Measurements from ENCODE around the gene FKBP9. TPM values are rescaled to one million over a fixed set of nuclear protein-coding genes. Genes with fewer than 3 reads are reported as not detected.

Gene FKBP9
- total and polyA plus RNA-seq, 2 of the 4 experiments (the other 2 are of a cell fraction) = 126 to 191 TPM

- no peak overlapping the region for H2BK15ac ChIP-seq (ENCODE audit: low read depth, low read length)
- no peak overlapping the region for H4K91ac ChIP-seq (ENCODE audit: insufficient read depth, low read depth, low read length)
- H3K4me3 ChIP-seq (ENCODE audit: insufficient read depth, low read depth, low read length) = peak overlapping the region; percentile 94
- H2AK5ac ChIP-seq (ENCODE audit: low read depth, low read length) = no peak overlapping the region
- ATAC-seq (ENCODE audit: low read depth) = no peak
- no peak overlapping the region for H2AK9ac ChIP-seq (replicated peaks; ENCODE audit: low read depth, low read length, poor library complexity)
- intact Hi-C loops (cut with micrococcal nuclease) (loop anchor here (5.0 kb wide), 4 partner anchors 49 to 174 kb away; partner anchors contain the start of genes KBTBD2 and RP9), dilution Hi-C loops (cut with HindIII; ENCODE audit: low sequenced_read_pairs, unreplicated experiment) (no loop called here), in situ Hi-C loops (cut with MboI; ENCODE audit: low sequenced_read_pairs) (no loop called here)
- no peak for DNase-seq
- no peaks in the 10 kb centered on the region for H3K27me3 ChIP-seq (ENCODE audit: control insufficient read depth, insufficient read depth, low read length)
- peaks cover 16% of the 10 kb centered on the region; the same call in 1 of the 2 replicates for H4K20me1 ChIP-seq (ENCODE audit: insufficient read depth, low read length)
- BruUV-seq (replicated peaks) = no TSS peak
- H4K8ac ChIP-seq (ENCODE audit: low read depth in 2 of 2, low read length in 2 of 2) = no peak overlapping the region
- no peak overlapping the region for H3K56ac ChIP-seq (ENCODE audit: extremely low read depth, insufficient read depth, low read length)
- H3K4me2 ChIP-seq (ENCODE audit: low read depth, low read length) = peak overlapping the region; percentile 82
- peak overlapping the region; percentile 40 for H2BK5ac ChIP-seq (ENCODE audit: low read depth, low read length, poor library complexity, severe bottlenecking)
- H3K27ac ChIP-seq (ENCODE audit: insufficient read depth, low read length) = no peak overlapping the region; the same call in 1 of the 2 replicates
- H3K4me1 ChIP-seq (ENCODE audit: control insufficient read depth, insufficient read depth, low read length) = peaks cover 13% of the 10 kb centered on the region
- H3K23ac ChIP-seq (ENCODE audit: low read depth, low read length) = peak overlapping the region; percentile 84; the same call in 1 of the 2 replicates
- 0 out of 2 replicates have a peak overlapping the region, but pooled peaks have one; percentile 14 for H3K14ac ChIP-seq (replicated peaks; ENCODE audit: low read depth, low read length)
- TF ChIP-seq BHLHE40 (IDR thresholded peaks at IDR 0.05; ENCODE audit: low read depth, low read length) (no peak), RFX5 (IDR thresholded peaks at IDR 0.05; ENCODE audit: low read depth, low read length) (no peak), RAD21 (IDR thresholded peaks at IDR 0.05; ENCODE audit: low read length) (no peak), MAZ (IDR thresholded peaks at IDR 0.05; ENCODE audit: borderline replicate concordance, low read depth, low read length) (no peak), MXI1 (IDR thresholded peaks at IDR 0.05; ENCODE audit: borderline replicate concordance, low read depth, low read length) (no peak), POLR2A (IDR thresholded peaks at IDR 0.05; ENCODE audit: low read depth, low read length) (no peak), SMC3 (IDR thresholded peaks at IDR 0.05; ENCODE audit: low read depth, low read length) (no peak), MAFK (IDR thresholded peaks at IDR 0.05; ENCODE audit: low read depth, low read length) (no peak), USF2 (IDR thresholded peaks at IDR 0.05; ENCODE audit: low read depth, low read length) (no peak), ELK1 (IDR thresholded peaks at IDR 0.05; ENCODE audit: borderline replicate concordance, low read depth, low read length) (no peak), FOS (IDR thresholded peaks at IDR 0.05; ENCODE audit: low read depth, low read length) (no peak), CTCF (conservative IDR thresholded peaks at IDR 0.05; ENCODE audit: low read depth, low read length) (no peak), RCOR1 (IDR thresholded peaks at IDR 0.05; ENCODE audit: insufficient replicate concordance, low read length) (no peak), CEBPB (IDR thresholded peaks at IDR 0.05; ENCODE audit: low read depth, low read length) (no peak), NFE2L2 (IDR thresholded peaks at IDR 0.05; ENCODE audit: low read depth, low read length) (no peak)
- H3K18ac ChIP-seq (ENCODE audit: low read depth, low read length) = peak overlapping the region; percentile 25; the same call in 1 of the 2 replicates
- ChIA-PET CTCF (interaction anchor here (0.6 to 1.1 kb wide), 3 partner anchors 9 to 142 kb away, joined by 3 to 4 read pairs (median 3); no protein-coding TSS in a partner anchor), POLR2A (ENCODE audit: unreplicated experiment) (interaction anchor here (0.6 kb wide), 1 partner anchor 11 kb away, joined by 3 read pairs; no protein-coding TSS in a partner anchor)
- peaks cover 38 to 47% of the 10 kb centered on the region in 2 experiments for H3K79me1 ChIP-seq (ENCODE audit: low read depth in 1 of 2, low read length in 2 of 2)
- H2BK20ac ChIP-seq (ENCODE audit: low read depth, low read length) = no peak overlapping the region
- no peak overlapping the region for H3K4ac ChIP-seq (ENCODE audit: low read depth, low read length)
- peaks cover 11% of the 10 kb centered on the region for H3K9me1 ChIP-seq (ENCODE audit: insufficient read depth, low read length)
- H3K9me3 ChIP-seq (ENCODE audit: control insufficient read depth, insufficient read depth, low read length) = no peaks in the 10 kb centered on the region
- no peak overlapping the region for H4K5ac ChIP-seq (ENCODE audit: low read depth, low read length)
- no CpG with 5 or more reads among the region's 5 CpGs for WGBS, 2 experiments (ENCODE audit: extremely low coverage in 2 of 2, insufficient read length in 1 of 2)
- no peak overlapping the region for H2AFZ ChIP-seq (replicated peaks; ENCODE audit: low read length, poor library complexity)
- H3K9ac ChIP-seq (ENCODE audit: low read depth, low read length) = peak overlapping the region; percentile 96; the same call in 1 of the 2 replicates
- peaks cover 1% of the 10 kb centered on the region; the same call in 1 of the 2 replicates for H3K36me3 ChIP-seq (ENCODE audit: control insufficient read depth, insufficient read depth, low read length)
- no peak overlapping the region for H2BK120ac ChIP-seq (ENCODE audit: low read depth, low read length)
These were observed 16.1 kb upstream of the FKBP9 start for GRCh38 chr7:32941181-32941580.
